Endothelial cell of umbilical vein (primary cell): ENCODE data around the gene HSBP1.

Experiments used
- EZH2 ChIP-seq: IDR thresholded peaks from 2 replicates; pipeline ENCODE4 v1.6.1; 2012; ENCODE audit warnings: borderline replicate concordance, low read depth, mild to moderate bottlenecking, moderate library complexity, low read length, inconsistent platforms; ENCODE audit not compliant: severe bottlenecking
- FOS ChIP-seq: IDR thresholded peaks from 2 replicates; pipeline ENCODE4 v1.6.1; 2011; ENCODE audit warnings: mild to moderate bottlenecking, low read length, moderate library complexity, borderline replicate concordance; ENCODE audit not compliant: insufficient read depth
- GATA2 ChIP-seq: IDR thresholded peaks from 2 replicates; pipeline ENCODE4 v1.7.0; 2011; ENCODE audit warnings: low read depth, mild to moderate bottlenecking, moderate library complexity, mixed read lengths, low read length; ENCODE audit not compliant: insufficient read length, insufficient read depth
- JUN ChIP-seq: IDR thresholded peaks from 2 replicates; pipeline ENCODE4 v1.6.1; 2011; ENCODE audit warnings: borderline replicate concordance, low read depth; ENCODE audit not compliant: insufficient read length, insufficient read depth
- MYC ChIP-seq: IDR thresholded peaks from one replicate; pipeline ENCODE4 v1.6.1; 2011; ENCODE audit warnings: mild to moderate bottlenecking, low read depth, low read length
- POLR2A ChIP-seq: IDR thresholded peaks from 2 replicates; pipeline ENCODE4 v1.6.1; 2012; ENCODE audit warnings: low read depth, mild to moderate bottlenecking, control low read depth, low read length
- POLR2AphosphoS5 ChIP-seq: IDR thresholded peaks from 2 replicates; pipeline ENCODE4 v1.6.1; 2012; ENCODE audit warnings: low read depth, mild to moderate bottlenecking, control low read depth, low read length, moderate library complexity; ENCODE audit not compliant: insufficient read depth
- TF ChIP-seq, protein P1 (sequence below), 2 donors: IDR thresholded peaks; 1 replicate in 1 of 2; 2 replicates in 1 of 2; pipeline ENCODE4 v1.5.1; 2011; ENCODE audit warnings: low read length in 2 of 2, mild to moderate bottlenecking in 2 of 2, moderate library complexity in 2 of 2, control low read depth in 1 of 2, inconsistent platforms in 1 of 2, low read depth in 1 of 2; ENCODE audit not compliant: insufficient read depth in 1 of 2; ENCODE audit errors: extremely low read depth in 1 of 2
- TF ChIP-seq, protein P2 (sequence below): IDR thresholded peaks from 2 replicates; pipeline ENCODE4 v1.6.1; 2011; ENCODE audit not compliant: insufficient read depth, insufficient read length

- TF ChIP-seq, protein P1, sequence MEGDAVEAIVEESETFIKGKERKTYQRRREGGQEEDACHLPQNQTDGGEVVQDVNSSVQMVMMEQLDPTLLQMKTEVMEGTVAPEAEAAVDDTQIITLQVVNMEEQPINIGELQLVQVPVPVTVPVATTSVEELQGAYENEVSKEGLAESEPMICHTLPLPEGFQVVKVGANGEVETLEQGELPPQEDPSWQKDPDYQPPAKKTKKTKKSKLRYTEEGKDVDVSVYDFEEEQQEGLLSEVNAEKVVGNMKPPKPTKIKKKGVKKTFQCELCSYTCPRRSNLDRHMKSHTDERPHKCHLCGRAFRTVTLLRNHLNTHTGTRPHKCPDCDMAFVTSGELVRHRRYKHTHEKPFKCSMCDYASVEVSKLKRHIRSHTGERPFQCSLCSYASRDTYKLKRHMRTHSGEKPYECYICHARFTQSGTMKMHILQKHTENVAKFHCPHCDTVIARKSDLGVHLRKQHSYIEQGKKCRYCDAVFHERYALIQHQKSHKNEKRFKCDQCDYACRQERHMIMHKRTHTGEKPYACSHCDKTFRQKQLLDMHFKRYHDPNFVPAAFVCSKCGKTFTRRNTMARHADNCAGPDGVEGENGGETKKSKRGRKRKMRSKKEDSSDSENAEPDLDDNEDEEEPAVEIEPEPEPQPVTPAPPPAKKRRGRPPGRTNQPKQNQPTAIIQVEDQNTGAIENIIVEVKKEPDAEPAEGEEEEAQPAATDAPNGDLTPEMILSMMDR (IDR thresholded peaks at IDR 0.05; ENCODE audit: extremely low read depth in 1 of 2, insufficient read depth in 1 of 2, low read depth in 1 of 2, low read length in 2 of 2), result no peak
- TF ChIP-seq POLR2AphosphoS5, result no peak
- TF ChIP-seq POLR2A, result no peak
- no peak for TF ChIP-seq MYC
- TF ChIP-seq, protein P2, sequence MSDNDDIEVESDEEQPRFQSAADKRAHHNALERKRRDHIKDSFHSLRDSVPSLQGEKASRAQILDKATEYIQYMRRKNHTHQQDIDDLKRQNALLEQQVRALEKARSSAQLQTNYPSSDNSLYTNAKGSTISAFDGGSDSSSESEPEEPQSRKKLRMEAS, result no peak
- no peak for TF ChIP-seq FOS
- TF ChIP-seq EZH2, result no peak
- TF ChIP-seq JUN, result no peak
- no peak for TF ChIP-seq GATA2
Measured at GRCh38 chr16:83789642-83790401, 18.0 kb upstream of the HSBP1 start.
